Endothelial cell of umbilical vein (primary cell): ENCODE results near the gene NCK2. TPM values are rescaled to one million over a fixed set of nuclear protein-coding genes. Genes with fewer than 3 reads are reported as not detected.

Experiments
- BruUV-seq: library from RNA; stranded (reverse); fragments of 400-500 nt; replicated peaks from 2 replicates; lab custom pipeline; 2021; lab: Mats Ljungman, UMichigan
- CTCF ChIA-PET: fragments of 300-600, 350-600 bp; sonication (Branson Sonifier 250); formaldehyde crosslinking; loops from one replicate; lab custom pipeline; 2021; ENCODE audit warnings: antibody characterized with exemption, inconsistent platforms; lab: Charles Lee
- POLR2A ChIA-PET: fragments of 300-600, 350-600 bp; sonication (Branson Sonifier 250); formaldehyde crosslinking; loops from one replicate; lab custom pipeline; 2021; ENCODE audit warnings: antibody characterized with exemption, inconsistent platforms; lab: Charles Lee
- DNase-seq: peaks from one replicate; pipeline ENCODE4 v3.0.0-alpha.2; 2011; ENCODE audit warnings: low read depth, low spot score
- FAIRE-seq: peaks from 2 replicates; lab custom pipeline; 2011; peaks lifted over from hg19 to GRCh38; lab: Jason Lieb, UNC
- H2AFZ ChIP-seq: 2 replicates; pipeline ENCODE4 v1.6.0; 2012; ENCODE audit warnings: low read depth, low read length, control low read depth, inconsistent platforms
- H3K27ac ChIP-seq: 2 replicates; pipeline ENCODE4 v1.5.1; 2011; ENCODE audit warnings: low read depth, mild to moderate bottlenecking, control low read depth, low read length, moderate library complexity; ENCODE audit not compliant: insufficient read depth
- H3K27me3 ChIP-seq, 2 experiments: 2 replicates each; pipeline versions ENCODE4 v1.6.0 to v1.6.1; 2011; ENCODE audit warnings: low read length in 2 of 2, mixed read lengths in 1 of 2; ENCODE audit not compliant: control insufficient read depth in 2 of 2, insufficient read depth in 2 of 2
- H3K36me3 ChIP-seq, 2 experiments: 2 replicates in 1 of 2; 3 replicates in 1 of 2; pipeline ENCODE4 v1.5.1; 2011; ENCODE audit warnings: low read length in 2 of 2, mild to moderate bottlenecking in 1 of 2, moderate library complexity in 1 of 2; ENCODE audit not compliant: control insufficient read depth in 2 of 2, insufficient read depth in 2 of 2; ENCODE audit errors: extremely low read depth in 1 of 2
- H3K4me1 ChIP-seq: 3 replicates; pipeline ENCODE4 v1.5.1; 2011; ENCODE audit warnings: mild to moderate bottlenecking, low read length; ENCODE audit not compliant: control insufficient read depth, insufficient read depth; ENCODE audit errors: extremely low read depth
- H3K4me2 ChIP-seq: 2 replicates; pipeline ENCODE4 v1.6.1; 2011; ENCODE audit warnings: low read length, control low read depth, mixed read lengths; ENCODE audit not compliant: insufficient read depth
- H3K4me3 ChIP-seq, 3 experiments: fragments of 200-600 bp in 1 of 3; sonication (generic), shearing (Covaris generic) in 1 of 3; replicated peaks in 1 of 3; 2 replicates each; pipeline ENCODE4 v1.5.1; 2011 to 2016; ENCODE audit warnings: control low read depth in 3 of 3, low read length in 3 of 3, mild to moderate bottlenecking in 2 of 3, inconsistent platforms in 1 of 3, low read depth in 1 of 3, moderate library complexity in 1 of 3; ENCODE audit not compliant: insufficient read depth in 1 of 3
- H3K79me2 ChIP-seq: 2 replicates; pipeline ENCODE4 v1.6.0; 2012; ENCODE audit warnings: low read length, inconsistent platforms; ENCODE audit not compliant: control insufficient read depth, insufficient read depth
- H3K9ac ChIP-seq: replicated peaks from 2 replicates; pipeline ENCODE3; 2011; ENCODE audit warnings: low read length, control low read depth; ENCODE audit not compliant: insufficient read depth; ENCODE audit errors: extremely low read depth
- H3K9me1 ChIP-seq: replicated peaks from 3 replicates; pipeline ENCODE4 v1.6.0; 2011; ENCODE audit warnings: mild to moderate bottlenecking, low read length; ENCODE audit not compliant: control insufficient read depth, insufficient read depth; ENCODE audit errors: extremely low read depth
- H3K9me3 ChIP-seq: replicated peaks from 2 replicates; pipeline ENCODE4 v1.5.1; 2012; ENCODE audit warnings: low read length, inconsistent platforms; ENCODE audit not compliant: control insufficient read depth, insufficient read depth
- H4K20me1 ChIP-seq: replicated peaks from 2 replicates; pipeline ENCODE3; 2011; ENCODE audit warnings: mild to moderate bottlenecking, low read length; ENCODE audit not compliant: control insufficient read depth, insufficient read depth; ENCODE audit errors: extremely low read depth
- EZH2 ChIP-seq: IDR thresholded peaks from 2 replicates; pipeline ENCODE4 v1.6.1; 2012; ENCODE audit warnings: borderline replicate concordance, low read depth, mild to moderate bottlenecking, moderate library complexity, low read length, inconsistent platforms; ENCODE audit not compliant: severe bottlenecking
- GATA2 ChIP-seq: IDR thresholded peaks from 2 replicates; pipeline ENCODE4 v1.7.0; 2011; ENCODE audit warnings: low read depth, mild to moderate bottlenecking, moderate library complexity, mixed read lengths, low read length; ENCODE audit not compliant: insufficient read length, insufficient read depth
- JUN ChIP-seq: IDR thresholded peaks from 2 replicates; pipeline ENCODE4 v1.6.1; 2011; ENCODE audit warnings: borderline replicate concordance, low read depth; ENCODE audit not compliant: insufficient read length, insufficient read depth
- MAX ChIP-seq: IDR thresholded peaks from 2 replicates; pipeline ENCODE4 v1.6.1; 2011; ENCODE audit not compliant: insufficient read depth, insufficient read length
- MYC ChIP-seq: IDR thresholded peaks from one replicate; pipeline ENCODE4 v1.6.1; 2011; ENCODE audit warnings: mild to moderate bottlenecking, low read depth, low read length
- POLR2A ChIP-seq: IDR thresholded peaks from 2 replicates; pipeline ENCODE4 v1.6.1; 2012; ENCODE audit warnings: low read depth, mild to moderate bottlenecking, control low read depth, low read length
- dilution Hi-C: fragments of 300-500 bp; cut with MboI; formaldehyde crosslinking; loops from one replicate; pipeline ENCODE4 v1.15.0; 2019; ENCODE audit warnings: low sequenced_read_pairs; ENCODE audit not compliant: extremely low pct_ligation_motif_present
- intact Hi-C: fragments of 100-400 bp; cut with micrococcal nuclease; formaldehyde crosslinking; loops from one replicate; pipeline ENCODE4 v1.10.0; 2022
- polyA plus RNA-seq, 4 experiments: library from polyadenylated mRNA; depleted of rRNA in 3 of 4; stranded (reverse) in 3 of 4; unstranded in 1 of 4; fragments of >200 nt; gene quantifications; 2 replicates each; pipeline versions ENCODE4 v1.2.1 to v1.2.3, GENCODE V29; 2011 to 2012; ENCODE audit warnings: missing spikeins in 1 of 4
- total RNA-seq: library from RNA; stranded (reverse); gene quantifications from 2 replicates; pipeline ENCODE4 v1.2.3, GENCODE V29; 2021

The NCK2 gene
- total and polyA plus RNA-seq, 2 donors (not counting 3 experiments of a cell fraction or from before 2014, with no cell fraction given) = 23.8 to 39.1 TPM

GRCh38 chr2:105857076-105857740 lies 112.5 kb downstream of the NCK2 start:
- Histone ChIP-seq H3K27me3 (no peaks in the 10 kb centered on the region), H3K9me3 (no peaks in the 10 kb centered on the region), H3K27ac (no peak overlapping the region), H2AFZ (no peak overlapping the region), H4K20me1 (no peaks in the 10 kb centered on the region), H3K79me2 (peaks cover 2% of the 10 kb centered on the region), H3K9me1 (no peaks in the 10 kb centered on the region), H3K4me3 (no peak overlapping the region), H3K4me1 (no peaks in the 10 kb centered on the region), H3K36me3 (no peaks in the 10 kb centered on the region), H3K9ac (no peak overlapping the region), H3K4me2 (no peak overlapping the region)
- ChIA-PET CTCF (no interaction called here), POLR2A (no interaction called here)
- FAIRE-seq (no peak), DNase-seq (no peak)
- dilution Hi-C loops = no loop called here
- intact Hi-C loops = no loop called here
- no peak for TF ChIP-seq MYC
- no peak for TF ChIP-seq POLR2A
- no peak for TF ChIP-seq MAX
- no peak for TF ChIP-seq GATA2
- no peak for TF ChIP-seq EZH2
- no peak for TF ChIP-seq JUN
- BruUV-seq = no TSS peak

- TF ChIP-seq JUN = no peak
- no peaks in the 10 kb centered on the region for H4K20me1 ChIP-seq
- no peaks in the 10 kb centered on the region for H3K27me3 ChIP-seq
- no peak overlapping the region for H3K9ac ChIP-seq
- intact Hi-C loops (no loop called here), dilution Hi-C loops (no loop called here)
- H3K27ac ChIP-seq = no peak overlapping the region
- H2AFZ ChIP-seq = no peak overlapping the region
- H3K4me2 ChIP-seq = no peak overlapping the region
- ChIA-PET POLR2A (no interaction called here), CTCF (no interaction called here)
- H3K79me2 ChIP-seq = no peaks in the 10 kb centered on the region
- H3K4me1 ChIP-seq = no peaks in the 10 kb centered on the region
- BruUV-seq = no TSS peak
- H3K9me3 ChIP-seq = no peaks in the 10 kb centered on the region
- FAIRE-seq = no peak
- no peak for DNase-seq
- no peaks in the 10 kb centered on the region for H3K9me1 ChIP-seq
- H3K36me3 ChIP-seq = no peaks in the 10 kb centered on the region
- H3K4me3 ChIP-seq = no peak overlapping the region
These were observed 114.4 kb downstream of the NCK2 start for GRCh38 chr2:105858868-105859693.
